Activated CD8-positive, alpha-beta memory T cell treated with anti-CD3 and anti-CD28 coated beads for 24 hours (primary cell): ENCODE results near the gene CDON.
"Not testable (repeated sequence)": the region's sequence is repeated elsewhere in the genome, so short reads cannot be mapped to it uniquely, and the experiment has no call there.

ENCODE experiments used
- DNase-seq: peaks from one replicate; pipeline ENCODE4 v3.0.0-alpha.2; 2020

Gene CDON

GRCh38 chr11:125918140-125918840 lies 144.4 kb downstream of the CDON start:
- DNase-seq, result no peak

DNA sequence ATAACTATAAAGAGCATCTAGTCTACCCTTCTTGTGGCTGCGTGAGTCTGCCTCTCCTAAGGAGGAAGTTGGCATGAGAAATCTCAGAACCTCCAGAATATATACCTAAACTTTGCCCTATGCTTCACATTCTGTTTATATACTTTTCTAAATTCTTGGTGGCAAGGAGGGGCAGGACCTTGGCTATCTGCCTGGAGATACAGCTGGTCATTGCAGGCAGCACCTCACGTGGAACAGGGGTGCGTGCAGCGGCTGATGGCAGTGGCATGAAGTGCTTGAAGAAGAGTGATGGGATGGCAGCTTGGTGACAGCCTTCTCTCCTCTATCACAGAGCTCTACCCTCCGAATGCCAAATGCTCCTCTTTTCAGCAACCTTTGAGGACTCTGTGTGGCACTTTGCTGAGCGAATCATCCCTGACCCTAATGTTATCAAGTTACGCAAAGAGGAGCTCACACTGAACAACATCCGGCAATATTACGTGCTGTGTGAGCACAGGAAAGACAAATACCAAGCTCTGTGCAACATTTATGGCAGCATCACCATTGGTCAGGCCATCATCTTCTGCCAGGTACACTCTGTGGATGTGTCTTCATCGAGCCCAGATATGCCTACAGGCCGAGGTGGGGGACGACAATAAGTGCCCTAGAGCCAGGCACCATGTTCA lies 145.9 kb downstream of the CDON start:
- DNase-seq, result no peak

DNA sequence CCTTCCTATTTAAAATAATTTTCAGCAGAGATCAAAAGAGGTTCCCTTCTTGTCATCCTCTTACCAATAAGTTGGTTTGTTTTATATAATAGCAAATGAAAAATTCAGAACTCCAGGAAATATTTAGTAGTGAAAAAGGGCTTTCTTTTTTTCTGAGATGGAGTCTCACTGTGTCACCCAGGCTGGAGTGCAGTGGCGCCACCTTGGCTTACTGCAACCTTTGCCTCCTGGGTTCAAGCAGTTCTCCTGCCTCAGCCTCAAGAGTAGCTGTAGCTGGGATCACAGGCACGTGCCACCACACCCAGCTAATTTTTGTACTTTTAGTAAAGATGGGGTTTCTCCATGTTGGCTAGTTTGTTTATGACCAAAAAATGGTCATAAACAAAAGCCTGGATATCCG lies 148.1 kb downstream of the CDON start:
- not testable (repeated sequence) for DNase-seq

DNA sequence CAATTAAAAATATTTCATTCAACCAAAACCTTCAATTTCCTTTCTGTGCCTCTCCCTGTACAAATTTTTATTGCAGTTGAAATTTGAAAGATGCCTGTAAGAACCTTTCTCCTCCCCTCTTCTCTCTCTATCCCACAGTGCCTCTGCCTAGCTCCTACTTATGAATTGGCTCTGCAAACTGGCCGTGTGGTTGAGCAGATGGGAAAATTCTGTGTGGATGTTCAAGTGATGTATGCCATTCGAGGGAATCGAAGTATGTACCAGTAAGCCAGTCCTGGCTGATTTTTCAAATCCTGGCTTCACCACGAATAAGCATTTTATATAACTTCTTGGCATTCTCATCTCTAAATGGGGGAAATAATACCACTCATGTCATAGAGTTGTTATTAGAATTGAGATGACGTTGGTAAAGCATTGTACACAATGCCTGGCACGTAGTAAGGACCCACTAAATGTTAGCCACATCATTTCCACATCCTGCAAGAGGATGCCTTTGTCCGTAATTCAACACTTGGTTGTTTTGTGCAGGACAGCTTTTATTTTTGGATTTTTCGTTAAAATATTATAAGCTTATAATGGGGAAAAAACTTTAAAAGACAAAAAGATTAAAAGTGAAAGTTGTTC lies 152.3 kb downstream of the CDON start:
- no peak for DNase-seq
